Activated CD8-positive, alpha-beta memory T cell treated with anti-CD3 and anti-CD28 coated beads for 4 hours (primary cell): Measurements from ENCODE around the gene PARN.
"Not testable (repeated sequence)": the region's sequence is repeated elsewhere in the genome, so short reads cannot be mapped to it uniquely, and the experiment has no call there.

Experiments used
- DNase-seq, 2 donors: peaks; one replicate each; pipeline ENCODE4 v3.0.0-alpha.2; 2020; ENCODE audit warnings: low read depth in 2 of 2

PARN gene

GRCh38 chr16:14574698-14575415 is 55.2 kb downstream of the PARN start:
- DNase-seq: not testable (repeated sequence)

- no peak for DNase-seq
Observed at GRCh38 chr16:14572535-14572934, 57.5 kb downstream of the PARN start.

- no peak for DNase-seq
Observed at GRCh38 chr16:14569213-14569612, 60.8 kb downstream of the PARN start.

- DNase-seq: no peak
Observed at GRCh38 chr16:14566599-14566998, 63.5 kb downstream of the PARN start.

GRCh38 chr16:14565688-14566025 is 64.4 kb downstream of the PARN start:
- DNase-seq: no peak

- DNase-seq: no peak
Observed at GRCh38 chr16:14564861-14565687, 65.0 kb downstream of the PARN start.

- DNase-seq: no peak
Observed at GRCh38 chr16:14564323-14564722, 65.7 kb downstream of the PARN start.

GRCh38 chr16:14562691-14563491 is 67.2 kb downstream of the PARN start:
- DNase-seq: no peak

- DNase-seq: no peak
Observed at GRCh38 chr16:14560523-14560922, 69.5 kb downstream of the PARN start.

GRCh38 chr16:14559809-14560241 is 70.2 kb downstream of the PARN start:
- DNase-seq: no peak

GRCh38 chr16:14553447-14553846 is 76.6 kb downstream of the PARN start:
- DNase-seq: no peak

GRCh38 chr16:14549789-14550153 is 80.3 kb downstream of the PARN start:
- DNase-seq: no peak

- DNase-seq: no peak
Observed at GRCh38 chr16:14548933-14549788, 80.9 kb downstream of the PARN start.

GRCh38 chr16:14545346-14545884 is 84.6 kb downstream of the PARN start:
- no peak for DNase-seq

- DNase-seq: not testable (repeated sequence)
Observed at GRCh38 chr16:14544846-14545245, 85.2 kb downstream of the PARN start.

- no peak for DNase-seq
Observed at GRCh38 chr16:14539631-14540030, 90.4 kb downstream of the PARN start.

- no peak for DNase-seq
Observed at GRCh38 chr16:14539156-14539555, 90.9 kb downstream of the PARN start.

- no peak for DNase-seq
Observed at GRCh38 chr16:14538604-14539003, 91.5 kb downstream of the PARN start.

- no peak for DNase-seq
Observed at GRCh38 chr16:14531613-14532012, 98.4 kb downstream of the PARN start.

GRCh38 chr16:14531101-14531500 is 99.0 kb downstream of the PARN start:
- no peak for DNase-seq

- no peak for DNase-seq
Observed at GRCh38 chr16:14530046-14530445, 100.0 kb downstream of the PARN start.
